Measurements from ENCODE around the gene SPSB2. TPM values are rescaled to one million over a fixed set of nuclear protein-coding genes. Genes with fewer than 3 reads are reported as not detected.

SPSB2 gene
- total RNA-seq, 1 donor: 8.0 TPM

DNA sequence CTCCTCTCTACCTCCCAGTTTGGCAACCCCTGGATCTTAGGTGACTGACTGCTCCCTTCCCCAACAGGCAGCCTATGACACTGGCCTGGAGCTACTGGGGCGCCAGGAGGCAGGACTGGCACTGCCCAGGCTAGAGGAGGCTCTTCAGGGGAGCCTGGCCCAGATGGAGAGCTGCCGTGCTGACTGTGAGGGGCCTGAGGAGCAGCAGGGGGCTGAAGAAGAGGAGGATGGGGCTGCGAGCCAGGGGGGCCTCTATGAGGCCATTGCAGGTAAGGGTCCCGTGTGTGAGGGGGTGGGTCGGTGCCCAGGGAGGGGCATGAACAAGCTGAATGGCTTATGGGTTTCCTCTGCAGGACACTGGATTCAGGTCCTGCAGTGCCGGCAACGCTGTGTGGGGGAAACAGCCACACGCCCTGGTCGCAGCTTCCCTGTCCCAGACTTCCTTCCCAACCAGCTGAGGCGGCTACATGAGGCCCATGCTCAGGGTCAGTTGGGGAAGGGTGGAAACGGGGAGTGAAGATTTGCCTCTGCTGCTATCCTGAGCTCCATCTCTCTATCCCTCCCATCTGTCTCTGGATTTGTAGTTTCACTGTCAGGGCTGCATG is 42.7 kb downstream of the SPSB2 start:
- TF ChIP-seq, protein P1, sequence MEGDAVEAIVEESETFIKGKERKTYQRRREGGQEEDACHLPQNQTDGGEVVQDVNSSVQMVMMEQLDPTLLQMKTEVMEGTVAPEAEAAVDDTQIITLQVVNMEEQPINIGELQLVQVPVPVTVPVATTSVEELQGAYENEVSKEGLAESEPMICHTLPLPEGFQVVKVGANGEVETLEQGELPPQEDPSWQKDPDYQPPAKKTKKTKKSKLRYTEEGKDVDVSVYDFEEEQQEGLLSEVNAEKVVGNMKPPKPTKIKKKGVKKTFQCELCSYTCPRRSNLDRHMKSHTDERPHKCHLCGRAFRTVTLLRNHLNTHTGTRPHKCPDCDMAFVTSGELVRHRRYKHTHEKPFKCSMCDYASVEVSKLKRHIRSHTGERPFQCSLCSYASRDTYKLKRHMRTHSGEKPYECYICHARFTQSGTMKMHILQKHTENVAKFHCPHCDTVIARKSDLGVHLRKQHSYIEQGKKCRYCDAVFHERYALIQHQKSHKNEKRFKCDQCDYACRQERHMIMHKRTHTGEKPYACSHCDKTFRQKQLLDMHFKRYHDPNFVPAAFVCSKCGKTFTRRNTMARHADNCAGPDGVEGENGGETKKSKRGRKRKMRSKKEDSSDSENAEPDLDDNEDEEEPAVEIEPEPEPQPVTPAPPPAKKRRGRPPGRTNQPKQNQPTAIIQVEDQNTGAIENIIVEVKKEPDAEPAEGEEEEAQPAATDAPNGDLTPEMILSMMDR (IDR thresholded peaks at IDR 0.05; ENCODE audit: insufficient read depth, low read length): no peak
- no peak for DNase-seq (ENCODE audit: low read depth)
- peak overlapping the region; percentile 85 for H3K4me3 ChIP-seq (ENCODE audit: low read depth, low read length)

DNA sequence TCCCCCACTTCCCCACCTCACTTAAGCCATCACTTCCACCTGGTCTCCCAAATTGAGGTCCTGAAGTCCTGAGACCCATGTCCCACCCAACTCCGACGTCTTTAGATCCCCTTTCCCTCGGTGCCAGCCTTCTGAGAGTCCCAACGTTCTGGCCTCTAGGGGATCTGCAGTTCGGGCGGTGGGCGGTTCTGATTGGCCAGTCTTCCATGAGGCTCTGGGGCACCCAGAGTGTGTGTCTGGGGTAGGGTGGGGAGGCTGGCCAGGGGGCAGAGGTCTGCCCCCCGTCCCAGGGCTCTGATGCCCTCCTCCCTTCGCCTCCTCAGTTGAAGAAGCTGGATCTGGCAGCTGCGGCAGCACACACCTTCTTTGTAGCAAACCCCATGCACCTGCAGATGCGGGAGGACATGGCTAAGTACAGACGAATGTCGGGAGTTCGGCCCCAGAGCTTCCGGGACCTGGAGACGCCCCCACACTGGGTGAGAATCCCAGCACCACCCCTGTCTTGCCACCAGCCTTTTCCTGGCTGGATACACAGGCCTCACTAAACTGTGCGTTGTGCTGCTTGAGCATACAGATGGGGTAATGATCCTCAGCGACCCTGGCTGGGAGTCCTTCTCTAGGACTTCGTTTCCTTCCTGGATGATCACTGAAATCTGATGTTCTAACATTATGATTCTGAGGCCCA is 43.4 kb downstream of the SPSB2 start:
- H3K4me3 ChIP-seq (ENCODE audit: low read depth, low read length): peak overlapping the region; percentile 85
- DNase-seq (ENCODE audit: low read depth): no peak
- TF ChIP-seq, protein P1 (IDR thresholded peaks at IDR 0.05; ENCODE audit: insufficient read depth, low read length): peak; percentile 37

DNA sequence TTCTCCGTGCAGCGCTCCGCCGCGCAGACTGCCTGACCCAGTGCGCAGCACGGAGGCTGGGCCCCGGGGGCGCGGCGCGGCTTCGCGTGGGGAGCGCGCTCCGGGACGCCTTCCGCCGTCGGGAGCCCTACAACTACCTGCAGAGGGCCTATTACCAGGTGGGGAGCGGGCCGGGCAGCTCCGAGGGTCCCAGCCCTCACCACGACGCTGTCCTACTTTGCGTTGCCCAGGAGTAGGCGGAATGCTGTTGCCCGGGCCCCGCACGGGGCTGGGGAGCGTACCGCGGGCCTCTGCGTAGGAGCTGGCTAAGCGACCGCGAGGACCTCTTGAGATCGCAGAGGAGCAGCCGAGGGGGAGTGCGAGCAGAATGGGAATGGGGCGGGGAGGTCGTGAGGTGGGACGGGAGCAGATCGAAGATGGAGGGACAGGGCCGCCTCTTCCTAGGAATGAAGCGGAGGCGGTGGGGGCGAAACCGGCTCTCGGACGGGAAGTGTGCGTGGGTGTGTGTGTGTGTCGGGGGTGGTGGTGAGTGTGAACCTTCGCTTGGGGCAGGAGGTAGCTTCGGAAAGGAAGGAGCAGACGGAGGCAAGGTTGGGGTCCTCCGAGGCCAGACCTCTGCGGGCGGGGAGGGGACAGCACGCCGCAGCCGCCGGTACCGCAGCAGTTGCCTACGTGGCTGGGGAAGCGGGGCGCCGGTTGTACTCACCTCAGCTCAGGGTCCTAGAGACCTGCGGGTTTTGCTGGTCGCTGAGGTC is 44.1 kb downstream of the SPSB2 start:
- H3K4me3 ChIP-seq (ENCODE audit: low read depth, low read length): peak overlapping the region; percentile 85
- TF ChIP-seq, protein P1 (IDR thresholded peaks at IDR 0.05; ENCODE audit: insufficient read depth, low read length): no peak
- peak; percentile 51 for DNase-seq (ENCODE audit: low read depth)

DNA sequence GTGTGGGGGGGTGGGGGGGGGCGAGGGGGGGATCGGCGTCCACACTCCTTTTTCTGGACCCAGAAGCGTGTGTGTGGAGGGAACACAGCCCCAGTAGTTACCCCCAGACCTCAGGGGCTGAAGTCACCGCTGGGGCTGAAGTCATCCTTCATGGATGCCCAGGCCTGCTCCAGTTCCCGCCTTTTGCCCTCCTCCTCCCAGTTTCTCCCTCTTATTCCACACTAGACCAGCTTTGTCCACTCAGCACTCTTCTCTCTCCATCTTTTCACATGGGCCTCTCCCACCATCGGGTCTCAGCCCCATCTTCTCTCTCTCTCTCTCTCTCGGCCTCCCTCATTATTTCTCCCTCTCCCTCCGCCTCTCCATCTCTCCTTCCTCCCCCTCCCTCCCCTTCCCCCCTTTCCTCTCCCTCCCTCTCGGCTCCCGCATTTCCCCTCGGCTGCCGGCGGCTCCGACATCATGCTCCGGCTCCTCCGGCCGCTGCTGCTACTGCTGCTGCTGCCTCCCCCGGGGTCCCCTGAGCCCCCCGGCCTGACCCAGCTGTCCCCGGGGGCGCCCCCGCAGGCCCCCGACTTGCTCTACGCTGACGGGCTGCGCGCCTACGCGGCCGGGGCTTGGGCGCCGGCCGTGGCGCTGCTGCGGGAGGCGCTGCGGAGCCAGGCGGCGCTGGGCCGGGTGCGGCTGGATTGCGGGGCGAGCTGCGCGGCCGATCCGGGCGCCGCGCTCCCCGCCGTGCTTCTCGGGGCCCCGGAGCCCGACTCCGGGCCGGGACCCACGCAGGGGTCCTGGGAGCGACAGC is 44.9 kb downstream of the SPSB2 start, which contains the start of gene P3H3:
Gene P3H3 (plus strand): TSS at position 426 of the 799 bp plus-strand sequence. CDS start 34 bp downstream, at position 460.
- TF ChIP-seq, protein P1 (IDR thresholded peaks at IDR 0.05; ENCODE audit: insufficient read depth, low read length): no peak
- peak; percentile 50 for DNase-seq (ENCODE audit: low read depth)
- peak within 1 kb of the TSS; percentile 85 for H3K4me3 ChIP-seq (ENCODE audit: low read depth, low read length)

DNA sequence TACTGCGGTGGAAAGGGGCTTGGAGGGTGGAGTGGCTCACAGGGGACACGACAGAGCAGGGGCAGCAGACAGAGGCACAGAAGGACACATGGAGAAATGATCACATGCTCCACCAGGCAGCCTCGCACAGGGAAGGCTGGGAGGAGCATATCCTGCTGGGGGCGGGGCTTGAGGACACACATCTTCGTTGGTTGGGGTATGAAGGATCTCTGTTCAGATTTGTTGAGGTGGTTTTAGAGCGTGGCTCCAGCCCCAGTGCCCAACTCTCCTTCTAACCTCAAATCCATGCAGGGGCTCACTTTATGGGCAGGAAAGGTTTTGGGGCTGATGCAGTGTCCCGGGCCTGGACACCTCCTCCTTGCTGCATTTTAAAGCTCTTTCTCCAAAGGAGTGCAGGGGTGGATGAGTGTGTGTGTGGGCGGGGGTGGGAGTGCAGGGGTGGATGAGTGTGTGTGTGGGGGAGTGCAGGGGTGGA is 45.6 kb downstream of the SPSB2 start:
- TF ChIP-seq, protein P1 (IDR thresholded peaks at IDR 0.05; ENCODE audit: insufficient read depth, low read length): no peak
- peak; percentile 73 for DNase-seq (ENCODE audit: low read depth)
- peak overlapping the region; percentile 48 for H3K4me3 ChIP-seq (ENCODE audit: low read depth, low read length)
